GM18951 (cell line): ENCODE data around the gene BLZF1.
"Not testable (repeated sequence)": the region's sequence is repeated elsewhere in the genome, so short reads cannot be mapped to it uniquely, and the experiment has no call there.

Experiments used
- POLR2A ChIP-seq: IDR thresholded peaks from 4 replicates; pipeline ENCODE4 v1.6.1; 2011; ENCODE audit warnings: mild to moderate bottlenecking; ENCODE audit not compliant: insufficient read length, insufficient read depth; ENCODE audit errors: extremely low read depth
- in situ Hi-C: fragments of 300-500 bp; cut with MboI; formaldehyde crosslinking; loops from one replicate; pipeline ENCODE4 v1.12.0; 2022; ENCODE audit warnings: low sequenced_read_pairs, mixed read lengths, inconsistent platforms; ENCODE audit not compliant: unreplicated experiment

BLZF1 gene, protein sequence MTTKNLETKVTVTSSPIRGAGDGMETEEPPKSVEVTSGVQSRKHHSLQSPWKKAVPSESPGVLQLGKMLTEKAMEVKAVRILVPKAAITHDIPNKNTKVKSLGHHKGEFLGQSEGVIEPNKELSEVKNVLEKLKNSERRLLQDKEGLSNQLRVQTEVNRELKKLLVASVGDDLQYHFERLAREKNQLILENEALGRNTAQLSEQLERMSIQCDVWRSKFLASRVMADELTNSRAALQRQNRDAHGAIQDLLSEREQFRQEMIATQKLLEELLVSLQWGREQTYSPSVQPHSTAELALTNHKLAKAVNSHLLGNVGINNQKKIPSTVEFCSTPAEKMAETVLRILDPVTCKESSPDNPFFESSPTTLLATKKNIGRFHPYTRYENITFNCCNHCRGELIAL

GRCh38 chr1:169367686-169368405, at the start of gene BLZF1, which contains the start of gene NME7:
TSS of gene BLZF1 (plus strand) at chr1:169368195. CDS start at chr1:169369523, 1,328 bp downstream.
TSS of gene NME7 (minus strand) at chr1:169367797. CDS start at chr1:169367710, 87 bp downstream.
- in situ Hi-C loops: no loop called here
- peak; percentile 43 for TF ChIP-seq POLR2A

- in situ Hi-C loops: no loop called here
- TF ChIP-seq POLR2A: no peak
Measured at GRCh38 chr1:169318536-169319244, 49.3 kb upstream of the BLZF1 start.

GRCh38 chr1:169321539-169321938, 46.5 kb upstream of the BLZF1 start:
- in situ Hi-C loops: no loop called here
- TF ChIP-seq POLR2A: no peak

GRCh38 chr1:169322138-169322537, 45.9 kb upstream of the BLZF1 start:
- in situ Hi-C loops: no loop called here
- TF ChIP-seq POLR2A: no peak

DNA sequence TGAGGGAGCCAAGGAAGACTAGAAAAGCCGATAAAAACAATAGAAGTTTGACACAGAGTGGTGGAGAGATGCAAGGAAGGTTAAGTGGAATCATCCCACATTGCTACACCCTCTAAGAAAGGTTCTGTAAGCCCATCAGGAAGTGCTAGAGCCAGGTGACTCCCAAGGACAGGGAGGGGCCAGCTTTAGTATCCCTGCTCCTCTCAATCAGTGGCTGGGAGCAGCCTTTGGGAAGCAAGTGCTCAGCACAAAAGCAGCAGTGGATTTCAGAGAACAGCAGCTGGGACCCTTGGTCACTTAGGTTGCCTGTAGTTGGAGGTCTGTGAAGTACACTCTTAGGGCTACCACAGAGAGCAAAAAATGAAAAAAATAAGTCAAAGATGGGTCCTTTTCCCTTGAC, 42.9 kb upstream of the BLZF1 start:
- in situ Hi-C loops: no loop called here
- no peak for TF ChIP-seq POLR2A

- TF ChIP-seq POLR2A: no peak
- in situ Hi-C loops: no loop called here
Measured at GRCh38 chr1:169326261-169326955, 41.6 kb upstream of the BLZF1 start.

- in situ Hi-C loops: no loop called here
Measured at GRCh38 chr1:169326956-169327268, 41.1 kb upstream of the BLZF1 start.

DNA sequence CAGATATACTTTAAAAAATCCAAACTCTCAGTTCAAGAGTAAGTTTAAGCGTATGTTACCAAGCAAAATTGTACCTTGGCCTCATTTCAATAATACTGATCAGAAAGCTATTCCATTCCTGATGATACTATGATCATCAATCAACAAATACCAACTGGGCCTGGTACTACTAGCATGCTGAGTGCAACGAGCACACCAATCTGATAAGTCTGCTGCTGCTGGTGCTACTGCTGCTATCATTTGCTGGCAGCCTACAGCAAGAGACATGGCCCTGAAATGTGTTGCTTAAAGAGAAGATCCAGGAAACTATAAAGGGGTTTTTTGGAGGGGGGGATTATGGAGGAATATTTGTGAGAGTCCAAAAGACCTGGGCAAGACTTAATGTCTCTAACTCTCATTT, 40.1 kb upstream of the BLZF1 start:
- TF ChIP-seq POLR2A: no peak
- in situ Hi-C loops: no loop called here

More at GRCh38 chr1:169326956-169327268, 41.1 kb upstream of the BLZF1 start:
- no peak for TF ChIP-seq POLR2A

GRCh38 chr1:169329383-169329782, 38.6 kb upstream of the BLZF1 start:
- in situ Hi-C loops: no loop called here
- no peak for TF ChIP-seq POLR2A

DNA sequence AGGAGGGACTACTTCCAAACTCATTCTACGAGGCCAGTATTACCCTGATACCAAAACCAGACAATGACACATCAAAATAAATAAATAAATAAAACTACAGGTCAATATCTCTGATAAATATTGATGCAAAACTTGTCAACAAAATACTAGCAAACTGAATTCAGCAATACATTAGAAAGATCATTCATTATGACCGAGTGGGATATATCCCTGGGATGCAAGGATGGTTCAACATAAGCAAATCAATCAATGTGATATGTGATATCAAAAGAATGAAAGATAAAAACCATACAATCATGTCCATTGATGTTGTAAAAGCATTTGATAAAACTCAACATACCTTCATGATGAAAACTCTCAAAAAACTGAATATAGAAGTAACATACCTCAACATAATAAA, 37.1 kb upstream of the BLZF1 start:
- no peak for TF ChIP-seq POLR2A
- in situ Hi-C loops: no loop called here

- in situ Hi-C loops: not testable (repeated sequence)
Measured at GRCh38 chr1:169334727-169335126, 33.3 kb upstream of the BLZF1 start.

DNA sequence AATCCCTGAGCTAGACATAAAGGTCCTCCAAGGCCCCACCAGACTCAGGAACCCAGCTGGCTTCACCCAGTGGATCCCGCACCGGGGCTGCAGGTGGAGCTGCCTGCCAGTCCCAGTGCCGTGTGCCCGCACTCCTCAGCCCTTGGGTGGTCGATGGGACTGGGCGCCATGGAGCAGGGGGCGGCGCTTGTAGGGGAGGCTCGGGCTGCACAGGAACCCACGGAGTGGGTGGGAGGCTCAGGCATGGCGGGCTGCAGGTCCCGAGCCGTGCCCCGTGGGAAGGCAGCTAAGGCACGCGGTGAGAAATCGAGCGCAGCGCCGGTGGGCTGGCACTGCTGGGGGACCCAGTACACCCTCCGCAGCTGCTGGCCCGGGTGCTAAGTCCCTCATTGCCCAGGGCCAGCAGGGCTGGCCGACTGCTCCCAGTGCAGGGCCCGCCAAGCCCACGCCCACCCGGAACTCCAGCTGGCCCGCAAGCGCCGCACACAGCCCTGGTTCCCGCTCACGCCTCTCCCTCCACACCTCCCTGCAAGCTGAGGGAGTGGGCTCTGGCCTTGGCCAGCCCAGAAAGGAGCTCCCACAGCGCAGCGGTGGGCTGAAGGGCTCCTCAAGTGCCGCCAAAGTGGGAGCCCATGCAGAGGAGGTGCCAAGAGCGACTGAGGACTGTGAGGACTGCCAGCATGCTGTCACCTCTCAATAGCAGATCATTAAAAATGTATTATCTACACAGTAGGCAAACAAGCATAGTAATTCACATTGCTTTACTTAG, 30.9 kb upstream of the BLZF1 start:
- in situ Hi-C loops: not testable (repeated sequence)
